GM19397 (cell line): Measurements from ENCODE around the gene ZDHHC13.

ENCODE experiments used
- ATAC-seq: cut with Tn5 transposase; IDR thresholded peaks from one replicate; pipeline ENCODE4 v1.9.1; 2021; ENCODE audit warnings: mild to moderate bottlenecking, moderate library complexity; ENCODE audit not compliant: unreplicated experiment

Gene ZDHHC13, protein sequence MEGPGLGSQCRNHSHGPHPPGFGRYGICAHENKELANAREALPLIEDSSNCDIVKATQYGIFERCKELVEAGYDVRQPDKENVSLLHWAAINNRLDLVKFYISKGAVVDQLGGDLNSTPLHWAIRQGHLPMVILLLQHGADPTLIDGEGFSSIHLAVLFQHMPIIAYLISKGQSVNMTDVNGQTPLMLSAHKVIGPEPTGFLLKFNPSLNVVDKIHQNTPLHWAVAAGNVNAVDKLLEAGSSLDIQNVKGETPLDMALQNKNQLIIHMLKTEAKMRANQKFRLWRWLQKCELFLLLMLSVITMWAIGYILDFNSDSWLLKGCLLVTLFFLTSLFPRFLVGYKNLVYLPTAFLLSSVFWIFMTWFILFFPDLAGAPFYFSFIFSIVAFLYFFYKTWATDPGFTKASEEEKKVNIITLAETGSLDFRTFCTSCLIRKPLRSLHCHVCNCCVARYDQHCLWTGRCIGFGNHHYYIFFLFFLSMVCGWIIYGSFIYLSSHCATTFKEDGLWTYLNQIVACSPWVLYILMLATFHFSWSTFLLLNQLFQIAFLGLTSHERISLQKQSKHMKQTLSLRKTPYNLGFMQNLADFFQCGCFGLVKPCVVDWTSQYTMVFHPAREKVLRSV

DNA sequence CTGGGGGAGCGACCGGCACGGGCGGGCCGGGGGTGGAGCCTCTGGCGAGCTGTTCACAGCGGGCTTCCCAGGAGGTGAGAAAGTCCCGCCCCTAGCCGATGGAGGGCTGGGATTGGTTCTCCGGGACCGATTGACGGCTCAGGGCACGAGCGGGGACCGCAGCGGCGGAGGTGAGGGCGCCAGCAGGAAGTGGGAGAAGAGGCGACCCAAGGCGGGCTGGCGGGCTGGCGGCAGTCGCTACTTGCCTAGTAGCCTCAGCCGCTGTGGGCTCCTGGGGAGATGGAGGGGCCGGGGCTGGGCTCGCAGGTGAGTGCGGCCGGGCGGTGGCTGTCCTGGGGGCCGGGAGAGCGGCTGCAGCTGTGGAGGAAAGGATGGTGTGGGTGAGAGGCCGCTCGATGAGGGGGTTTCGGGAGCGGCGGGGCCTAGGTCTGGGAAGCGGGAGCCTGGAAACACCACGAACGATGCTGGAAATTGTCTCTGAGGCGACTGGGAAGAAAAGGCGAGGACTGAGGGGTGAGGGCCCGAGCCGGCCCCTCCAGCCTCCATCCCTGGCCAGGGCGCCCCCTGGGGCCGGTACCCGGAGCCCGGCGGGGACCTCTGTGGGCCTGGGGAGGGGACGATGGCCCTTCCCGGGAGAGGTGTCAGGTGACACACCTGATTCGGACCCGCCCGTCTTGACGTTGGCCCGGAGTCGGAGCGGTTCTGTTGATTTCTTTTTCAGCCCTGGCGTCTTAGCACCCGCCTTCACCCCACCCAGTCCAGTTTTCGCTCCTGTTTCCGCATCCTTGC is at the start of gene ZDHHC13:
Gene ZDHHC13 (plus strand): TSS at position 198 of the 789 bp plus-strand sequence. CDS start 82 bp downstream, at position 280.
- peak; percentile 99 for ATAC-seq

DNA sequence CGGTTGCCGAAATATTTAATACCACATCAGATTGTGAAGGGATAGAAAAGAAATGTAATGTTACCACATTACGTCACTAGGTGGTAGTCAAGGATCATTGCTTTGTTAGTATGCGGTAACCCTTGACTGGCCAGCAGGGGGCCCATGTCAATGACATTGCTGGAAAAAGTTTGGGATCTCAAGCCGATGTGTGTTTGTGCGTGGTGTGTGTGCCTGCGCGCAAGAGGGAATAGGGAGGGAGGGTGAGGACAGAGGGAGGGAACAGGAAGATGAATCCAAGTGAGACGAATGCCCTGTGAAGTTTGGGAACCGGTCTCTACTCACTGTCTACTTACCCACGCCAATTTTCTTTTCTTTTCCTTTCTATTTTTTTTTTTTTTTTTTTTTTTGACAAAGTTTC is 45.7 kb upstream of the ZDHHC13 start:
- ATAC-seq = peak; percentile 85

DNA sequence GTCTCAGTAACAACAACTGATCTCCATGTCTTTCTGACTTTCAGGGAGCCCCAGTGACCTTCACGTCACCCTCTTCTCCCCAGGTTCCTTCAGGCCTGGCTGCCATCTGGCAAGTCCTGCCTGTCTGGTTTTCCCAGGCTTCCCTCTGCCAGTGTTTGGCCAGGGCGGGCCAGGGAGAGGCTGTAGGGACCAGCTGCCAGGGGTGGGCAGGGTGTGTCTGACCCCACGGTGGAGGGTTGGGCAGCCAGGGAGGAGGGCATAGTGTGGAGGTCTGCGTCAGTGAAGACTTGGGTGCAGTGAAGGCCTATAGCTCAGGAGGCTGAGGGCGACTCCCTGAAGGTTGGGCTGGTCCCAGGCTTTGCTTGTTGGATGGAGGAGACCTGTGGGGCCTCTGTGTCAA is 44.5 kb upstream of the ZDHHC13 start:
- no peak for ATAC-seq

DNA sequence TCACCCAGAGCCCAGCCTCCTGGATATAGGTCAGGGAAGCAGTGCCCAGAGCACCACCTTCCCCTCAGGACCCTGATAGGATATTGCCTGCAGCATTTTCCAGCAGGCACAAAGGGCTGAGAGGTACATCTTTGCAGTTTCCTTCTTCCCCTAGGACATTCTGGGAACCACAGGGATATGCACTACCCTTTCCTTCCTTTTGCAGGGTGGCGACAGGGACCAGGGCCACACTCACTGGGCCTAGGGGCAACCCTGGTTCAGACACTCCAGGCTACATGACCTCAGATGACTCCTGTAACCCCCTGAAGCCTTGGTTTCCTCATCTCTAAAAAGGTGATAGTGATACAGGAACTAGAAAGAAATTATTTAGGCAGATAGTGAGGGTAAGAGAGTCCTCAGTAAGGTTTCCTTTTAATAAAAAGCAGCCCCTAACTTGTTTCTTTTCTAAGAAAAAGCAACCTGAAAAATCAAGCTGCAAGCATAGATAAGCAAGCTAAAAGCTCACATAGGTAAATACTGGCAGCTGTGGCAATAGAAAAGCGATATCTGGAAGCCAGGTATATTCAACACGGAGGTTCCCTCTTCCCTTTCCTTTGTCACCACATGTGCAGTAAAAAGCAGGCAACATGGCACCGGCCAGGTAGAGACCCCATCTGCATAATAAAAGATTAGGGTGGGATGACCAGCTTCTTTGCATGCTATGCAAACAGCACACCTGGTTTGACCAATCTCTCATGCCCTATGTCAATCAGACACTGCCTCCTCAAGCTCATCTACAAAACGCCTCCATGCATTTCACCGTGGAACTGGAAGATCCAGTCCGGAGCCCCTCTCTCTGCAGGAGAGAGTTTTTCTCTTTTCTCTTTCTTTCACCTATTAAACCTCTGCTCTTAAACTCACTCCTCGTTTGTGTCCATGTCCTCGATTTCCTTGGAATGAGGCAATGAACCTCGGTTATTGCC is 43.2 kb upstream of the ZDHHC13 start:
- no peak for ATAC-seq

DNA sequence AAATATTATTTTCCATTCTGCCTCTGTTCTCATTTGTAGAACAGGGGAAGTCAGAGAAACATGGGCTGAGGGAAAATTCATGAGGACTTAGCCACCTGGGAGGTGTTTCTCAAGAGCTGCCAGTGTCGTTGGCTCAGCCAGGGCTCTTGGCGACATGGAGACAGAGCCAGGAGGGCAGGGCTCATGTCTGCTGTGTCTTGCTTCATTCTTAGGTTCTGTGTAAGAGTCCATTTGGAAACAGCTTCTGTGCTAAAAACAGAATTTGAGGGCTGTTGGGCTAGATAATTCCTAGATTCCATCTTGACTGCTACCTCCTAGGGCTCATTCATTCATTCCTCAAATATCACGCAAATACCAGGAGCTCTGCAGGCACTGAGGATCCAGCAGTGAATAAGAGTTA is 41.3 kb upstream of the ZDHHC13 start:
- no peak for ATAC-seq

DNA sequence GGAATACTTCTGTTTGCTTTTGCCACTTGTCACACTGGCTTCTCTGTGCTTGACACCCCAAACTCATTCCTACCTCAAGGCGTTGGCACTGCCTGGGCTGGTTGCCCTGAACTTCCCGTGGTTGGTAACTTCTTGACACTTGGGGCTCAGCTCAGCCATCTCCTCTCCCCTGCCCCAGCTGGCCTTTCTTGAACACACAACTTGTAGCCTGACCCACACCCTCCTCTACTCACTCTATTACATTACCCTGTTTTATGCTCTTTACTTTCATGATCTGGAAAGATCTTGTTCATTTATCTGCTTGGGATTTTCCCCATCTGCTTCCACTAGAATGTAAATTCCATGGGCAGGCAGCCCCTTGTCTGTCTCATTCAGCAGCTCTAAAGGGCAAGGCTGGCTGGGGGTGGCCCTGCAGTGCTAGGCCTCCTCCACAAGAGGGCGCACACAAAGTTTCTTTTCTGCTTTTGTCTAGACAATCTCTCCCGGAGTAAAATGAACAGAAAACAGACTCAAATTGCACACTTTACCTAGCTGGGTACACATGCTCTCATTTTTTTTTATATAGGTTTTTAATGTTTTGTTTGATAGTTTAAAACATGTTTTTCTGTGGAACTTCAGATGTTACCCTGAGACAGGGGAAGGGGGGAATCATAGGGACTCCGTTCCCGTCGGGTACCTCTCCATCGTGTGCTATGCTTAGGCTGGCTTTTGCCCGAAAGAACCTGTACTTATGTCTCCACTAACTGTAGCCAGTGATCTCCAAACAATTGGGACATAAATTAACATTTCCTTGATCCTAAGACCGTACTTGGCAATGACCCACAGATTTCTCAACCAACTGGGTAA is 40.0 kb upstream of the ZDHHC13 start:
- no peak for ATAC-seq

DNA sequence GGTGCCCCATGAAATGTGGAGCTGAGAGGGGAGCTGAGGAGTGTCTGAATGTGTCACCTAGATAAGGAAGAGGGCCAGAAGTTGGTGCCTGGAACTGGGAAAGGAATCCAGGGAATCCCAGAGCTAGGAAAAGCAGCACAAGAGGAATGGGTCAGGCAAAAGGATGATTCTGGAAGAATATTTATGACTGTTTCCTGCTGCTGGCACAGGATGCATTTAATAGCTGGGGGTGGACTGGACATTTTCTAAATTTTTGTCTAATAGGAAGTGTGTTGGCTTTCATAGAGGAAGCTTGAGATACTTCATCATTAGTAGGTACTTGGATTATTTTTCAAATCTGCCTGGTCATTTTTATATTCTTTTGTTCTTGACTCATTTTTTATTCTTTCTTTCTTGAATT is 39.0 kb upstream of the ZDHHC13 start:
- no peak for ATAC-seq

DNA sequence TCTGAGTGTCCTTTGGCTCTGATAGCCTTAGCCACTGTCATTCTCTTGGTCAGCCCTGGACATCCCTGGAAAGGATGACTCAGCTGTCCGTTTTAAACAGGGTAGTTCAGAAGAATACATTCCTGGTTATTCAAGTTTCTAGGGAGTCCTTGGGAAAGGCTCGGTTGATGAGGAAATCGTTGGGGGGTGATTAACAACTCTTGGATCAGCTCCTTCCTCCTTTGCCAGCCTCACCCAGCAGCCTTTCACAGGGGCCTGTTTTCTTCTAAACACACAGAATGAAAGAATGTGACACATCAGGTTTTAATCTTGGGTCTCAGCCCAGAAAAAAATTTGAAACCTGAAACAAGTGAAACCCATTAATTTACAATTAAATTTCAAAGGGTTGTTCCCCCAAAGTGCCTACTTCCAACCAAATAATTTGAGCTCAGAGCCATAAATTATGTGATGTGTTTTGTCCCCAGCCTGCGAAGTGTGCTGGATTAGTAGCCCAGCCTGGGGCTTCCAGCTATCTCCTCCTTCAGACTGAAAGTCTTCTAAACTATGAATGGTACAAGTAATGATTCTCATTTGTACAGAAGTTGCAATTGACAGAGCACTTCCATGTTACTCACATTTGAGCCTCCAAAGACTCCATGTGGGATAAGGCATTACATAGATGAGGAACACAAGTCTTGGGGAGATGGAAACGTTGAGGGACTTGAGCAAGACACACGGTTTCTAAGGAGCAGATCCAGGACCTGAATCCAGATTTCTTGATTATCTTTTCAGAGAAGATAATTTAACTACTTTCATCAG is 37.1 kb upstream of the ZDHHC13 start:
- no peak for ATAC-seq

DNA sequence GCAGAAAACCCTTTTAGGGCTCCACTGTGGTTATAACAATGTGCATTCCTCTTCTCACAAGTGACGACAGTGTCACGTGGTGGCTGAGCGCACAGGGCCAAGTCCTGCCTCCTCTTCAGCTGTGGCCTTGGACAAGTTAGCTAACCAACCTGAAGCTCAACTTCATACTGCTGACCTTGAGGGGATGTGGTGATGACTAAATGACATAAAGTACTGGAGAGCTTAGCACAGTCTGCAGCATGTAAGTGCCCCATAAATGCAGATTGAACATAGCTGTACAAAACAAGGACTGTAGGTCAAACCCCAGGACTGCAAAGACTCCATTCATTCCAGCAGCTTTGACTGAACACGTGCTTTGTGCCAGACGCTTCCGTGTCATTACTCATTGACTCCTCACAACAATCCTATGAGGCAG is 36.4 kb upstream of the ZDHHC13 start:
- ATAC-seq = no peak

DNA sequence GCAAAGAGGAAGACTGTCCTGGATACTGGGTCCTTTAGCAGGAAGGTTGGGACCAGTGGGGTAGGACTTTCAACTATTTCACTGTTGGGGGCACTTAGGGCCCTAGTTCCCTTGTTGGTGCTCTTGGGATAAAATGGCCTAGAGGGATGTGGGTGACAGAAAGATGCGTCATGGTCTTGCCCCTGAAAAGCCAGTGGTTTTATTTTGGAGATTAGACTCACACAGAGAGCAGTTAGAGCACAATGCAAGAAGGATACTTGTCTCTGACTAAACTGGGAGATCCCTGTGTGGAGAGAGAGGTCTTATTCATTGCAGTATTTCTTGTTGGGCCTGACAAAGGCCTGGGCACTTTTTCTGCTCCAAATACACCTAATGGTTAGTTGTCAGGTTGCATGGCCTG is 33.8 kb upstream of the ZDHHC13 start:
- no peak for ATAC-seq

DNA sequence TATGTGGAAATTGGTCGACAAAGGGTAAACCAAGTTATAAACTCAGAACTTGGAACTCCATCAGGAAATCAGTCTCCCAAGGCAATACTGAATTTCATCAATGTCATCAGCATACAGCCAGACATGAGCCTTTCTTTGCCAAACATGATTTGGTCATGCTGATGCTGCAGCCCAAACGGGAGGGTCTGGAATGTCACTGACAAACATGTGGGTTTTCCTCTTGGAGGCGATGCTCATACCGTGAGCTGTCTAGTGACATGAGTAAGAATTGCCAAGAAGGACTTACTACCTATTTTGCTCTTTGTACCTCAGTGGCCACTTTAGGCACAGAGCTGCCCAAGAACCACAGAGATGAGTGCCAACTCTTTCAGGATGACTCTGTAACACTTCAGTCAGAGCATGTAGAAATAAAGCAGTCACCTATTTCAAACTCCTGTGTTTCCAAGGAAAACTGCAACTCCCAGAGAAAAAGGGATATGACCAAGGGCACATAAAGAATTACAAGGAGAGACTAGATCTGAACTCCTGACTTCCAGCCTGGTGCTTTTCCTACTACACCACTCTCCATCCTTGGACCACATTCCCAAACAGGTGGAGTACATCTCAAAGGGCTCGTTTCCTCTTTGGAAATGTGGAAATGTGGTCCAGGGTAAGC is 32.2 kb upstream of the ZDHHC13 start:
- no peak for ATAC-seq

DNA sequence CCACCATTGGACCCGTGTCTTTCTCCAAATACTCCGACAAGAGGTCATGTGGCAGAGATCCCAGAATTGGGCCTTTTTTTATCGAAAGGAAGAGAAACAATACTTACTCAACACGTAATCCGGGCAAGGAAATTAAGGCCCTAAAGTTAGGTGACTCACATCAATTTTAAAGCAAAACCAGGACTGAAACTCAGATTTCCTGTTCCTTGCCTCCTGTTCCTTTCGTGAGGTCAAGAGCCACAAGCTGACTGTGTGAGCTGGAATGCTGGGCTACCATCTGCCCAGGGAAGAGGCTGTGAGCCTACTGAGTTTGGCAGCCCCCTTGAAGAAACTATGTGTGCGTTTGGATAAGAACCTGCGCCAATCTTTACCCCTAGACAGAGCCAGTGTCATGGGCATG is 29.3 kb upstream of the ZDHHC13 start:
- ATAC-seq = no peak

DNA sequence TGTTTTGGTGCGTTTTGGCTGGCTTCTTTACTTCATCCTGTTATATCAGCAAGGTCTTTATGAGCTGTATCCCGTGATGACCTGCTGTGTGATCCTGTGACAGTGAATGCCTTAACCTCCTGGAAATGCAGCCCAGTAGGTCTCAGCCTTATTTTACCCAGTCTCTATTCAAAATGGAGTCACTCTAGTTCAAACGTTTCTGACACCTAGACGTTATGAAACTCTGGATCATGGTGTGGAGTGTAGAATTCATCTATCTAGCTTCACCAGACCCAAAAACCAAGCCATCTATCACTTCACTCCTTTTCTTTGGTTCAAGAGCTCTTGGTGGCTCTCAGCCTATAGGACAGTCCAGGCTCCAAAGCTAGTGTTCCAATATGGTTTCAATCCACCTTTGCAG is 28.2 kb upstream of the ZDHHC13 start:
- ATAC-seq = no peak

DNA sequence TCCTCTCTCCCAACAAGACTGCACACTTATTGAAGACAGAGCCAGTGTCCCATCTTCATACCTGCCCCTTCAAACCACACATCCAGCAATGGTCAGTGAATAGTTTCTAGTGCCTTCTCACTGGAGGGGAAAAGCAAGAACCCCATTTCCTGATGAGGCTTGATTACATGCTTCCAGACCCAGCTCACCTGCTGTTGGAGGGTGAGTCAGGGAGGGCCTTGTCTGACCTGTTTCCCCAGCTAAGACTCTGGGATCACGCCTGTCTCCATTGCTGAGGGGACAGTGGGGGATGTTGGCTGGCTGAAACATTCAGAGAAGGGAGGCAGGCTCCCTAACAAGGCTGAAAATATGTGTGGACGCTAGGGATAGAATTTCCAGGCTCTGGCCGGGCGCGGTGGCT is 27.5 kb upstream of the ZDHHC13 start:
- ATAC-seq = no peak

DNA sequence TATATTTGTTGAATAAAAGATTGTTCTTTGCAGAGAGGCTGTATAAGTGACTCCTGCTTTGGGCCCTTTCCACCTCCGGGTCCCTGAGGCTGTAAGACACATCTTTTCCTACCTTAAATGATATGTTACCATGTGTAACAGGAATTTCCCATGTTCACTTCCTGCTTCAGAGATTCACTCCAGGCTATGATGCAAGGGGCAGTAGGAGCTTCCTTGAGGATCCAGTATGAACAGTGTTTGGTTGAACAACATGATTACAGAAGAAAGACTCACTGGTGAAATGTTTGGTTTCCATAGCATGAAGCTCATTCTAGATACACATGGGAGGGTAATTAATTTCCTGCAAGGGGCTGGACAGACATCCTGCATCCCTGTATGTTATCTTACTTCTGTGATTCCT is 25.6 kb upstream of the ZDHHC13 start:
- ATAC-seq = no peak

DNA sequence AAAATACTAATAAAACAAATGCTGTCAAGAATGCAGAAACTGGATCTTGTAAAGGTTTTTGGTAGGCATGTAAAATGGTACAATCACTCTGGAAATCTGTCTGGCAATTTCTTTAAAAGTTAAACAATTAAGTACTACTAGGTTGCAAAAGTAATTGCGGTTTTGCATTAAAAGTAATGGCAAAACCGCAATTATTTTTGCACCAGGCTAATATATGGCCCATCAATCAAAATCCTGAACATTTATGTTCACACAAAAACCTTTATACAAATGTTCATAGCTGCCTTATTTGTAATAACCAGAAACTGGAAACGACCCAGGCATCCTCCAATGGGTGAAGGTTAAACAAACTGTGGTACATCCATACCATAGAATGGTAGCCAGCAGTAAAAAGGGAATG is 24.6 kb upstream of the ZDHHC13 start:
- ATAC-seq = no peak

DNA sequence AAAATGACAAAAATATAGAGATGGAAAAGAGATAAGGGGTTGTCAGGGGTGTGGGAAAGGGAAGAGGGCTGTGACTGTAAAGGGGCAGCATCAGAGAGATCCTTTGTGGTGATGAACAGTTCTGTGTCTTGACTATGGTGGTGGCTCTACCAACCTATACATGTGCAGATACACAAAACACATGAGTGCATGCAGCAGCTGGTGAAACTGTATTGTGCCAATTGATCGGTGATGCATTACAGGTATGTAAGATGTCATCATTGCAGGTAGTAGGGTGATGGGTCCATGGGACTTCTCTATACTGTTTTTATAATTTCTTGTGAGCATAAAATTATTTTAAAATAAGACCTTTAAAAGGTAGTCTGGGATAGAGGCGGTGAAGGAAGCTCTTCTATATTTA is 24.1 kb upstream of the ZDHHC13 start:
- no peak for ATAC-seq

DNA sequence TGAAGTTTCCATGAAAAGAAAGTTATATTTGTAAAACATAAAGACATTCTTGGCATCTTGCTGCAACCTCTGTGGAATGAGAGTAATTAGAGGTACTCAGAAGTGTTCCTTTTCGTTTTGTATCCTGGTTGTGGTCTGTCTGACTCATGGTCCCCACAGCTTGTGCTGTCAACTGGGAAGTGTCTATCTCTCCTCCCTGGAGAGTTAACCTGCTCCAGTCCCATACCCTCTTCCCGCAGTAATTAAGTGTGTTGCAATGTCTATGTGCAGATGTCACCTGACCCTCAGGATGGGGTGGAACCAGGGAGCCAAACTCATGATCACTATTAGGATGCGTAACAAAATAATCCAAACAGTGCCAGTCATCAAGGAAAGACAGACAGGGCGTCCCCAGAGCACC is 23.0 kb upstream of the ZDHHC13 start:
- ATAC-seq = no peak
